DMS79 treated with DMSO at 0.1 percent for 48 hours (cell line): Measurements from ENCODE around the gene CLIP3.

Experiments
- DNase-seq: peaks from one replicate; lab custom pipeline; 2025; lab: John Stamatoyannopoulos, UW

Gene CLIP3

GRCh38 chr19:35977446-35978222, 55.0 kb downstream of the CLIP3 start:
- DNase-seq: no peak

- DNase-seq: no peak
Measured at GRCh38 chr19:35975608-35976214, 57.0 kb downstream of the CLIP3 start.

- no peak for DNase-seq
Measured at GRCh38 chr19:35973487-35973886, 59.2 kb downstream of the CLIP3 start.

GRCh38 chr19:35966771-35967170, 65.9 kb downstream of the CLIP3 start:
- DNase-seq: no peak
